SK-N-SH (cell line): ENCODE results near the gene ADGRF4. TPM values are rescaled to one million over a fixed set of nuclear protein-coding genes. Genes with fewer than 3 reads are reported as not detected.

Experiments used
- CTCF ChIA-PET: fragments of 300-600, 350-600 bp; formaldehyde crosslinking; extraction: SDS; loops from one replicate; lab custom pipeline; 2021; lab: Yijun Ruan, JAX
- POLR2A ChIA-PET: fragments of 350-600 bp; sonication (Branson Sonifier 250); formaldehyde crosslinking; extraction: SDS; loops from one replicate; lab custom pipeline; 2020; ENCODE audit warnings: antibody characterized with exemption, inconsistent platforms; lab: Yijun Ruan, JAX
- DNase-seq: peaks from one replicate; pipeline ENCODE4 v3.0.0; 2012
- H2AFZ ChIP-seq: fragments of 200-600 bp; sonication (generic); 2 replicates; pipeline ENCODE4 v1.8.1; 2016; ENCODE audit warnings: antibody characterized with exemption, mild to moderate bottlenecking, low read depth
- H3F3A ChIP-seq: fragments of 200-600 bp; sonication (generic); replicated peaks from 2 replicates; pipeline ENCODE3; 2016; ENCODE audit warnings: antibody characterized with exemption, mild to moderate bottlenecking; ENCODE audit not compliant: insufficient read depth
- H3K27ac ChIP-seq, 2 experiments: fragments of 200-500 bp in 1 of 2; fragments of 200-600 bp in 1 of 2; sonication (Bioruptor generic) in 1 of 2; sonication (generic), shearing (Covaris generic) in 1 of 2; 2 replicates each; pipeline versions ENCODE4 v1.5.1 to v1.6.1; 2014 to 2016; ENCODE audit warnings: low read depth in 2 of 2, inconsistent platforms in 1 of 2, low read length in 1 of 2, mild to moderate bottlenecking in 1 of 2, mixed read lengths in 1 of 2
- H3K27me3 ChIP-seq: fragments of 200-600 bp; sonication (generic), shearing (Covaris generic); 2 replicates; pipeline ENCODE4 v1.6.1; 2016; ENCODE audit warnings: mixed run types; ENCODE audit not compliant: insufficient read depth
- H3K36me3 ChIP-seq, 2 experiments: fragments of 200-500 bp in 1 of 2; fragments of 200-600 bp in 1 of 2; sonication (Bioruptor generic) in 1 of 2; sonication (generic) in 1 of 2; replicated peaks in 1 of 2; 2 replicates each; pipeline versions ENCODE3 to v1.5.1; 2014 to 2016; ENCODE audit warnings: low read length in 1 of 2, mild to moderate bottlenecking in 1 of 2; ENCODE audit not compliant: insufficient read depth in 2 of 2, control insufficient read depth in 1 of 2
- H3K4me1 ChIP-seq, 2 experiments: fragments of 200-500 bp in 1 of 2; fragments of 200-600 bp in 1 of 2; sonication (Bioruptor generic) in 1 of 2; sonication (generic), shearing (Covaris generic) in 1 of 2; 2 replicates each; pipeline versions ENCODE4 v1.5.1 to v1.6.1; 2014 to 2016; ENCODE audit warnings: low read depth in 1 of 2, low read length in 1 of 2, mixed run types in 1 of 2; ENCODE audit not compliant: insufficient read depth in 2 of 2, control insufficient read depth in 1 of 2
- H3K4me2 ChIP-seq: fragments of 200-600 bp; sonication (generic), shearing (Covaris generic); 2 replicates; pipeline ENCODE4 v1.6.1; 2017; ENCODE audit warnings: mixed run types
- H3K4me3 ChIP-seq, 2 experiments: fragments of 200-500 bp in 1 of 2; fragments of 200-600 bp in 1 of 2; sonication (Bioruptor generic) in 1 of 2; sonication (generic), shearing (Covaris generic) in 1 of 2; 2 replicates each; pipeline versions ENCODE4 v1.5.1 to v1.8.1; 2014 to 2016; ENCODE audit warnings: low read depth in 2 of 2, inconsistent platforms in 1 of 2, low read length in 1 of 2, mild to moderate bottlenecking in 1 of 2, mixed read lengths in 1 of 2, moderate library complexity in 1 of 2
- H3K79me2 ChIP-seq: fragments of 200-600 bp; sonication (generic); 2 replicates; pipeline ENCODE4 v1.8.1; 2017; ENCODE audit warnings: mild to moderate bottlenecking; ENCODE audit not compliant: insufficient read depth
- H3K9ac ChIP-seq: fragments of 200-600 bp; sonication (generic); 2 replicates; pipeline ENCODE4 v1.6.1; 2017; ENCODE audit warnings: mixed run types
- H3K9me2 ChIP-seq: fragments of 200-600 bp; sonication (generic); 2 replicates; pipeline ENCODE4 v1.6.1; 2017; ENCODE audit warnings: mixed run types
- H3K9me3 ChIP-seq: fragments of 200-600 bp; sonication (generic); 2 replicates; pipeline ENCODE4 v1.6.1; 2017; ENCODE audit warnings: mixed run types, mild to moderate bottlenecking, moderate library complexity
- H4K20me1 ChIP-seq: fragments of 200-600 bp; sonication (generic); 2 replicates; pipeline ENCODE4 v1.6.1; 2017; ENCODE audit warnings: mild to moderate bottlenecking, mixed run types; ENCODE audit not compliant: insufficient read depth
- CHD2 ChIP-seq: fragments of 150-350 bp; IDR thresholded peaks from 2 replicates; pipeline ENCODE4 v1.6.1; 2018; ENCODE audit warnings: low read length; ENCODE audit not compliant: partially characterized antibody
- CTCF ChIP-seq: fragments of 200-600 bp; sonication (generic); IDR thresholded peaks from 2 replicates; pipeline ENCODE4 v1.6.1; 2017; ENCODE audit warnings: antibody characterized with exemption, mild to moderate bottlenecking, moderate library complexity
- EP300 ChIP-seq, 2 experiments: IDR thresholded peaks; 2 replicates each; pipeline versions ENCODE4 v1.4.0 to v1.6.1; 2012; ENCODE audit warnings: borderline replicate concordance in 1 of 2, low read depth in 1 of 2, low read length in 1 of 2
- FOSL2 ChIP-seq: IDR thresholded peaks from 2 replicates; pipeline ENCODE4 v1.4.0; 2012; ENCODE audit warnings: low read depth, mild to moderate bottlenecking, moderate library complexity, borderline replicate concordance
- FOXJ3 ChIP-seq: sonication (generic); formaldehyde crosslinking; IDR thresholded peaks from 2 replicates; pipeline ENCODE4 v1.5.1; 2020; ENCODE audit warnings: mild to moderate bottlenecking, missing genetic modification reagents
- FOXM1 ChIP-seq: IDR thresholded peaks from 2 replicates; pipeline ENCODE4 v1.4.0; 2012; ENCODE audit warnings: low read depth, mild to moderate bottlenecking
- GABPA ChIP-seq: IDR thresholded peaks from 2 replicates; pipeline ENCODE4 v1.4.0; 2012; ENCODE audit warnings: low read depth, mild to moderate bottlenecking
- GATA2 ChIP-seq: sonication (generic); formaldehyde crosslinking; IDR thresholded peaks from 2 replicates; pipeline ENCODE4 v1.5.0; 2020; ENCODE audit warnings: mild to moderate bottlenecking, missing genetic modification reagents
- JUND ChIP-seq: IDR thresholded peaks from 2 replicates; pipeline ENCODE4 v1.4.0; 2012
- MAX ChIP-seq: IDR thresholded peaks from 2 replicates; pipeline ENCODE4 v1.4.0; 2012; ENCODE audit warnings: low read depth
- MEF2A ChIP-seq: IDR thresholded peaks from 2 replicates; pipeline ENCODE4 v1.4.0; 2012; ENCODE audit warnings: low read depth, borderline replicate concordance
- MXI1 ChIP-seq: IDR thresholded peaks from 2 replicates; pipeline ENCODE4 v1.6.1; 2012; ENCODE audit warnings: mild to moderate bottlenecking, low read depth, low read length, improper control_type of control experiment
- NFIC ChIP-seq: IDR thresholded peaks from 2 replicates; pipeline ENCODE4 v1.4.0; 2012; ENCODE audit warnings: borderline replicate concordance
- POLR2AphosphoS5 ChIP-seq: IDR thresholded peaks from 2 replicates; pipeline ENCODE4 v1.6.1; 2012; ENCODE audit warnings: low read depth, low read length
- RAD21 ChIP-seq: IDR thresholded peaks from 2 replicates; pipeline ENCODE4 v1.6.1; 2012; ENCODE audit warnings: mild to moderate bottlenecking, low read length
- RFX5 ChIP-seq: IDR thresholded peaks from 2 replicates; pipeline ENCODE4 v1.6.1; 2012; ENCODE audit warnings: mild to moderate bottlenecking, improper control_type of control experiment, low read length
- RXRA ChIP-seq: IDR thresholded peaks from 2 replicates; pipeline ENCODE4 v1.4.0; 2012; ENCODE audit warnings: low read depth, mild to moderate bottlenecking, borderline replicate concordance
- TCF12 ChIP-seq: IDR thresholded peaks from 2 replicates; pipeline ENCODE4 v1.4.0; 2012
- TEAD4 ChIP-seq: IDR thresholded peaks from 2 replicates; pipeline ENCODE4 v1.4.0; 2012; ENCODE audit warnings: mild to moderate bottlenecking, borderline replicate concordance; ENCODE audit not compliant: insufficient read depth
- WGBS: methylation state at CpG from one replicate; pipeline ENCODE4 v1.1.6; 2017; ENCODE audit warnings: low lambda C conversion rate; 5-methylcytosine and 5-hydroxymethylcytosine counted together
- polyA plus RNA-seq, 3 experiments: library from polyadenylated mRNA; depleted of rRNA; stranded (reverse); fragments of >200 nt; gene quantifications; 2 replicates each; pipeline ENCODE4 v1.2.3, GENCODE V29; 2012
- TF ChIP-seq, protein P1 (sequence below): IDR thresholded peaks from 2 replicates; pipeline ENCODE4; 2012

Gene ADGRF4
- polyA plus RNA-seq, 1 of the 3 experiments (the other 2 are of a cell fraction): not detected

DNA sequence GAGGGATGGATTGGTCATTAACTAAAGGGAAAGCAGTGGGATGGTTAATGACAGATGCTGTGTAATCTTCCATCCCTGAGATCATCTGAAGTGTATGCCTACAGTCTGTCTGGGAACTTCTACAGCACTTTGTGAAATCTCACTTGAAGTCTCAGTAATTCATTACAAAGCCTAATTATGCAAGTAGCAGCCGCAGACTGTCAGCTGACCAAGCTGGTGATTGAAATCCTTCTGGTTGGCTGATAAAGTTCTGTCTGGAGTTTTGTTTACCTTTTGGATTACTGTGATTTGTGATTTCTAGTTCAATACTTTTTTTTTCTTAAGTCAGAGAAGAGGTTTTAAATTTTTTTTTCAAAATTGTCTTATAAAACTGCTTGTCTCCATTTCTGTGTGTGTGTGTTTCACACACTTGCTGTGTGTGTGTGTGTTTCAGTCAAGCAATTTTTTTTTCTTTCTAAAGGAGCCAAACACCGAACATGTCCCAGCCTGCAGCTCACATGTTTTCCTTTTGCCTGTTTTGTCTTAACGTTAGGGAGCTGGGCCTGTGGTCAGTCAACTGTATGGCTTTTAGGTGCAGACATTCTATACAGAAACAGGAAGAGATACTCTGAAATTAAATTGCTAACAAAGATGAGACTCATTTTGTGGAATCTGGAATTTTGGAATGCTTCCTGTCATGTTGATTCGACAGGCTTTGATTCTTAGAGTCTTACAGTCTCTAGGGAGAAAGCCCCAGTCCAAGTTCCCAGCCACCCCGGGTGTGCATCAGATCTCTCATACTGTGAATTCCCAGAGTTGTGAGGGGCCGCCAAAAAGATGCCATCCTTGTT, 28.5 kb upstream of the ADGRF4 start:
- H3K36me3 ChIP-seq: no peaks in the 10 kb centered on the region
- no peak overlapping the region for H3K27ac ChIP-seq
- ChIA-PET POLR2A (no interaction called here), CTCF (interaction anchor here (0.8 kb wide), 1 partner anchor 14 kb away, joined by 3 read pairs; no protein-coding TSS in a partner anchor)
- 6% methylated on average over 6 of the region's 6 CpGs for WGBS
- H3K4me1 ChIP-seq: no peaks in the 10 kb centered on the region
- TF ChIP-seq TEAD4 (no peak), GATA2 (no peak), JUND (no peak), MAX (no peak), NFIC (no peak), FOXM1 (no peak), RFX5 (no peak), TCF12 (no peak), RAD21 (no peak), CHD2 (no peak), EP300 (IDR thresholded peaks at IDR 0.05; ENCODE audit: borderline replicate concordance in 1 of 2, low read depth in 1 of 2, low read length in 1 of 2) (no peak), FOXJ3 (no peak), RXRA (no peak), CTCF (no peak), FOSL2 (no peak), GABPA (no peak)
- DNase-seq: no peak
- no peaks in the 10 kb centered on the region for H3K9me2 ChIP-seq
- no peak overlapping the region for H2AFZ ChIP-seq
- no peaks in the 10 kb centered on the region for H3F3A ChIP-seq
- H4K20me1 ChIP-seq: no peaks in the 10 kb centered on the region
- H3K79me2 ChIP-seq: no peaks in the 10 kb centered on the region
- H3K27me3 ChIP-seq: peaks cover 19% of the 10 kb centered on the region
- H3K4me2 ChIP-seq: no peak overlapping the region
- no peak overlapping the region for H3K9ac ChIP-seq
- no peak overlapping the region for H3K4me3 ChIP-seq
- H3K9me3 ChIP-seq: no peaks in the 10 kb centered on the region

- POLR2A ChIA-PET: no interaction called here
Observed at GRCh38 chr6:47670851-47671250, 27.5 kb upstream of the ADGRF4 start.

More at GRCh38 chr6:47670851-47671250, 27.5 kb upstream of the ADGRF4 start:
- DNase-seq: no peak
- peaks cover 19% of the 10 kb centered on the region for H3K27me3 ChIP-seq
- H3K4me2 ChIP-seq: no peak overlapping the region
- H3K9ac ChIP-seq: no peak overlapping the region
- CTCF ChIA-PET: no interaction called here
- no peaks in the 10 kb centered on the region for H3K79me2 ChIP-seq
- no peaks in the 10 kb centered on the region for H3K4me1 ChIP-seq
- no peaks in the 10 kb centered on the region for H4K20me1 ChIP-seq
- 6% methylated on average over 3 of the region's 3 CpGs for WGBS
- H3K36me3 ChIP-seq: no peaks in the 10 kb centered on the region
- H3K4me3 ChIP-seq: no peak overlapping the region
- no peak overlapping the region for H3K27ac ChIP-seq
- no peaks in the 10 kb centered on the region for H3K9me3 ChIP-seq
- no peak overlapping the region for H2AFZ ChIP-seq
- H3K9me2 ChIP-seq: no peaks in the 10 kb centered on the region
- TF ChIP-seq RFX5: no peak
- TF ChIP-seq, protein P1, sequence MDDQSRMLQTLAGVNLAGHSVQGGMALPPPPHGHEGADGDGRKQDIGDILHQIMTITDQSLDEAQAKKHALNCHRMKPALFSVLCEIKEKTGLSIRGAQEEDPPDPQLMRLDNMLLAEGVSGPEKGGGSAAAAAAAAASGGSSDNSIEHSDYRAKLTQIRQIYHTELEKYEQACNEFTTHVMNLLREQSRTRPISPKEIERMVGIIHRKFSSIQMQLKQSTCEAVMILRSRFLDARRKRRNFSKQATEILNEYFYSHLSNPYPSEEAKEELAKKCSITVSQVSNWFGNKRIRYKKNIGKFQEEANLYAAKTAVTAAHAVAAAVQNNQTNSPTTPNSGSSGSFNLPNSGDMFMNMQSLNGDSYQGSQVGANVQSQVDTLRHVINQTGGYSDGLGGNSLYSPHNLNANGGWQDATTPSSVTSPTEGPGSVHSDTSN: no peak
- TF ChIP-seq CTCF: no peak
- TF ChIP-seq MXI1: no peak
- no peak for TF ChIP-seq MEF2A
- no peak for TF ChIP-seq POLR2AphosphoS5
- no peak for TF ChIP-seq GABPA
- TF ChIP-seq TCF12: no peak
- TF ChIP-seq GATA2: no peak
- TF ChIP-seq, all 33 proteins: peak for 0
- no peaks in the 10 kb centered on the region for H3F3A ChIP-seq
